Muscle layer of colon (tissue), 2 donors: ENCODE results near the gene TPSAB1.

Source experiments
- H3K27ac ChIP-seq: one replicate; pipeline ENCODE4 v1.7.0; 2013; ENCODE audit warnings: low read depth, mild to moderate bottlenecking, low read length, moderate library complexity
- H3K27me3 ChIP-seq, 2 donors: one replicate each; pipeline ENCODE4 v1.7.0; 2013; ENCODE audit warnings: low read length in 2 of 2, mild to moderate bottlenecking in 2 of 2; ENCODE audit not compliant: insufficient read depth in 2 of 2, control insufficient read depth in 1 of 2
- H3K36me3 ChIP-seq: one replicate; pipeline ENCODE4 v1.7.0; 2013; ENCODE audit warnings: mild to moderate bottlenecking, low read length; ENCODE audit not compliant: insufficient read depth
- H3K4me1 ChIP-seq: one replicate; pipeline ENCODE4 v1.7.0; 2013; ENCODE audit warnings: mild to moderate bottlenecking, low read length; ENCODE audit not compliant: insufficient read depth
- H3K4me3 ChIP-seq, 2 donors: one replicate each; pipeline ENCODE4 v1.7.0; 2013; ENCODE audit warnings: low read length in 2 of 2, low read depth in 1 of 2, mild to moderate bottlenecking in 1 of 2, moderate library complexity in 1 of 2
- H3K9ac ChIP-seq: one replicate; pipeline ENCODE4 v1.7.0; 2013; ENCODE audit warnings: low read length
- H3K9me3 ChIP-seq: one replicate; pipeline ENCODE4 v1.7.0; 2013; ENCODE audit warnings: mild to moderate bottlenecking, low read length
- donor health status: abdominal sarcoma.
- donor health status: Adenocarcinoma of cecum.

Gene TPSAB1

GRCh38 chr16:1256874-1257322 is 16.4 kb downstream of the TPSAB1 start:
- H3K36me3 ChIP-seq: no peaks in the 10 kb centered on the region
- peaks cover 0 to 56% of the 10 kb centered on the region in 2 donors for H3K27me3 ChIP-seq
- H3K4me1 ChIP-seq: no peaks in the 10 kb centered on the region
- no peak overlapping the region for H3K9ac ChIP-seq
- H3K27ac ChIP-seq: no peak overlapping the region
- no peaks in the 10 kb centered on the region for H3K9me3 ChIP-seq
- H3K4me3 ChIP-seq: no peak overlapping the region

- Histone ChIP-seq H3K9me3 (no peaks in the 10 kb centered on the region), H3K27ac (no peak overlapping the region), H3K9ac (no peak overlapping the region), H3K4me1 (no peaks in the 10 kb centered on the region), H3K27me3 (peaks cover 0 to 64% of the 10 kb centered on the region in 2 donors), H3K36me3 (no peaks in the 10 kb centered on the region), H3K4me3 (no peak overlapping the region)
These were observed 17.2 kb downstream of the TPSAB1 start for GRCh38 chr16:1257561-1258224.

GRCh38 chr16:1258225-1258600 is 17.7 kb downstream of the TPSAB1 start:
- no peaks in the 10 kb centered on the region for H3K36me3 ChIP-seq
- no peak overlapping the region for H3K4me3 ChIP-seq
- H3K27me3 ChIP-seq: peaks cover 0 to 69% of the 10 kb centered on the region in 2 donors
- no peak overlapping the region for H3K27ac ChIP-seq
- no peaks in the 10 kb centered on the region for H3K9me3 ChIP-seq
- no peak overlapping the region for H3K9ac ChIP-seq
- H3K4me1 ChIP-seq: no peaks in the 10 kb centered on the region

- H3K9ac ChIP-seq: no peak overlapping the region
- no peak overlapping the region for H3K27ac ChIP-seq
- no peaks in the 10 kb centered on the region for H3K9me3 ChIP-seq
- H3K4me1 ChIP-seq: no peaks in the 10 kb centered on the region
- no peaks in the 10 kb centered on the region for H3K36me3 ChIP-seq
- H3K4me3 ChIP-seq: no peak overlapping the region
- peaks cover 0 to 76% of the 10 kb centered on the region in 2 donors for H3K27me3 ChIP-seq
These were observed 18.6 kb downstream of the TPSAB1 start for GRCh38 chr16:1258906-1259759.

- H3K4me3 ChIP-seq: no peak overlapping the region
- H3K9me3 ChIP-seq: no peaks in the 10 kb centered on the region
- no peaks in the 10 kb centered on the region for H3K4me1 ChIP-seq
- H3K27ac ChIP-seq: no peak overlapping the region
- H3K27me3 ChIP-seq: peaks cover 0 to 76% of the 10 kb centered on the region in 2 donors
- H3K9ac ChIP-seq: no peak overlapping the region
- no peaks in the 10 kb centered on the region for H3K36me3 ChIP-seq
These were observed 19.2 kb downstream of the TPSAB1 start for GRCh38 chr16:1259760-1260068.

GRCh38 chr16:1260101-1260680 is 19.7 kb downstream of the TPSAB1 start:
- Histone ChIP-seq H3K4me1 (no peaks in the 10 kb centered on the region), H3K9ac (no peak overlapping the region), H3K27me3 (peaks cover 0 to 76% of the 10 kb centered on the region in 2 donors), H3K27ac (no peak overlapping the region), H3K4me3 (no peak overlapping the region), H3K9me3 (no peaks in the 10 kb centered on the region), H3K36me3 (no peaks in the 10 kb centered on the region)

- Histone ChIP-seq H3K4me3 (no peak overlapping the region), H3K9ac (no peak overlapping the region), H3K9me3 (no peaks in the 10 kb centered on the region), H3K27me3 (peaks cover 0 to 73% of the 10 kb centered on the region in 2 donors), H3K27ac (no peak overlapping the region), H3K4me1 (no peaks in the 10 kb centered on the region), H3K36me3 (no peaks in the 10 kb centered on the region)
These were observed 20.8 kb downstream of the TPSAB1 start for GRCh38 chr16:1261131-1261892.

- Histone ChIP-seq H3K9ac (no peak overlapping the region), H3K9me3 (no peaks in the 10 kb centered on the region), H3K27me3 (peaks cover 0 to 63% of the 10 kb centered on the region in 2 donors), H3K4me3 (no peak overlapping the region), H3K36me3 (no peaks in the 10 kb centered on the region), H3K27ac (no peak overlapping the region), H3K4me1 (no peaks in the 10 kb centered on the region)
These were observed 21.8 kb downstream of the TPSAB1 start for GRCh38 chr16:1262210-1262845.

- H3K9ac ChIP-seq: no peak overlapping the region
- H3K27me3 ChIP-seq: peaks cover 0 to 58% of the 10 kb centered on the region in 2 donors
- no peak overlapping the region for H3K27ac ChIP-seq
- H3K36me3 ChIP-seq: no peaks in the 10 kb centered on the region
- no peak overlapping the region for H3K4me3 ChIP-seq
- H3K4me1 ChIP-seq: no peaks in the 10 kb centered on the region
- H3K9me3 ChIP-seq: no peaks in the 10 kb centered on the region
These were observed 22.3 kb downstream of the TPSAB1 start for GRCh38 chr16:1262846-1263221.

GRCh38 chr16:1263591-1264344 is 23.3 kb downstream of the TPSAB1 start:
- H3K9ac ChIP-seq: no peak overlapping the region
- no peak overlapping the region for H3K4me3 ChIP-seq
- H3K27me3 ChIP-seq: peaks cover 0 to 52% of the 10 kb centered on the region in 2 donors
- no peak overlapping the region for H3K27ac ChIP-seq
- no peaks in the 10 kb centered on the region for H3K36me3 ChIP-seq
- no peaks in the 10 kb centered on the region for H3K4me1 ChIP-seq
- no peaks in the 10 kb centered on the region for H3K9me3 ChIP-seq
